Measurements from ENCODE around the gene KLHL5. TPM values are rescaled to one million over a fixed set of nuclear protein-coding genes. Genes with fewer than 3 reads are reported as not detected.
A peak's percentile ranks its signal among the peaks of the same experiment; 100 is the strongest.

KLHL5 gene
- total and polyA plus RNA-seq, 12 donors: 4.2 to 22.7 (median 11.3) TPM

DNA sequence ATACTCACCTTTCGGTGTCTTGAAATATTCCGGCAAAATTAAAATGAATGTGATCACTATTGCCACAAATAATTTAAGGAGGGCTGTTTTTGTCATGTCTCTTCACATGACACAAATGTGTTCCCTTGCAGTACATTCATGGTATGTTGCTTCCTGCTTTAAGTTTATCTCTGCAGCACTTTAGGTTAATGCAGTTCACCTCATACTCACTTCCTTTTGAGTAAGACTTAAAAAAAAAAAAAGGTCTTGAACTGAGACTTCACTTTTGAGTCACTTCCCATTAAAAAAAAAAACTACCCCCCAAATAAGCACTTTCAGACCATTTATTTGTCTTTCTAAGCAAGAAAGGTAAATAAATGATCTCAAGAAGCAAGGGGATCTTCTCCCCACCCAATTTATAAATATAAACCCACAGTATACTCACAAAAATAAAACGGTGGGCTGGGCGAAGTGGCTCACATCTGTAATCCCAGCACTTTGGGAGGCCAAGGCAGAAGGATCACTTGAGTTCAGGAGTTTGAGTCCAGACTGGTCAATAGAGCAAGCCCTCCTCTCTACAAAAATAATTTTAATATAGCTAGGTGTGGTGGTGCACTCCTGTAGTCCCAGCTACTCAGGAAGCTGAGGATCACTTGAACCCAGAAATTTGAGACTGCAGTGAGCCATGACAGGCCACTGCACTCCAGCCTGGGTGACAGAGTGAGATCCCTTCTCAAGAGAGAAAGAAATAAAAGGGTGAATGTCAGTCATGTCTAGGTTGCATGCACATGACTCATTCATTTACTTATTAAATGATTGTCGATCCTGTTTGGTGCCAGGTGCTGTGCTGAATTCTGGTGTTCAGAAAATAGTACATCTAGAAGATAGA is 29.6 kb upstream of the KLHL5 start, which contains the start of gene TMEM156:
TSS of gene TMEM156 (minus strand) at position 192 of the 868 bp plus-strand sequence. CDS start at position 96, 96 bp downstream.
- Histone ChIP-seq H3K27me3 (no peaks in the 10 kb centered on the region), H3K36me3 (no peaks in the 10 kb centered on the region), H3K9me3 (no peaks in the 10 kb centered on the region), H3K4me3 (peak within 1 kb of the TSS in 1 of 10 donors; percentile 46), H3K27ac (peak within 1 kb of the TSS in 1 of 10 donors; percentile 77), H3K4me1 (peaks cover 0 to 29% (median 0%) of the 10 kb centered on the region in 9 donors)
- DNase-seq (no peak), ATAC-seq (no peak)
- TF ChIP-seq, protein P1, sequence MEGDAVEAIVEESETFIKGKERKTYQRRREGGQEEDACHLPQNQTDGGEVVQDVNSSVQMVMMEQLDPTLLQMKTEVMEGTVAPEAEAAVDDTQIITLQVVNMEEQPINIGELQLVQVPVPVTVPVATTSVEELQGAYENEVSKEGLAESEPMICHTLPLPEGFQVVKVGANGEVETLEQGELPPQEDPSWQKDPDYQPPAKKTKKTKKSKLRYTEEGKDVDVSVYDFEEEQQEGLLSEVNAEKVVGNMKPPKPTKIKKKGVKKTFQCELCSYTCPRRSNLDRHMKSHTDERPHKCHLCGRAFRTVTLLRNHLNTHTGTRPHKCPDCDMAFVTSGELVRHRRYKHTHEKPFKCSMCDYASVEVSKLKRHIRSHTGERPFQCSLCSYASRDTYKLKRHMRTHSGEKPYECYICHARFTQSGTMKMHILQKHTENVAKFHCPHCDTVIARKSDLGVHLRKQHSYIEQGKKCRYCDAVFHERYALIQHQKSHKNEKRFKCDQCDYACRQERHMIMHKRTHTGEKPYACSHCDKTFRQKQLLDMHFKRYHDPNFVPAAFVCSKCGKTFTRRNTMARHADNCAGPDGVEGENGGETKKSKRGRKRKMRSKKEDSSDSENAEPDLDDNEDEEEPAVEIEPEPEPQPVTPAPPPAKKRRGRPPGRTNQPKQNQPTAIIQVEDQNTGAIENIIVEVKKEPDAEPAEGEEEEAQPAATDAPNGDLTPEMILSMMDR (IDR thresholded peaks at IDR 0.05): no peak
- 83% methylated on average over 5 of the region's 5 CpGs for WGBS, 2 donors
- intact Hi-C loops (cut with DNase I): no loop called here

DNA sequence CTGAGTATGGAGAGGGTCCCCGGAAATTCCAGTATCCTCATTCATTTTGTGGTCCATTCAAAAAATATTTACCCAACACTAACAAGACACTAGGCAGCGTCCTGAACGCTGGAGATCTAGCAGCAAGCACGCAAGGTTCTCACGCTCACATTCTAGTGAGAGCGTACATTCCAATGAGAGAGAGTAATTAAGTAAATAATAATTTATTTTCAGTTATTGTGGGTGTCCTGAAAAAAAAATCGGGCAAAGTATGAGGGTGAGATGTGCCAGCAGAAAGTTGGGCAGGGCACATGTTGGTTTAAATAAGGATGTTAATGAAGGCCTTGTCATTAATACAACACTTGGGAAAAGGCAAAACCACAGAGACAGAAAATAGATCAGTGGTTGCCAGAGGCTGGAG is 25.9 kb upstream of the KLHL5 start:
- Histone ChIP-seq H3K4me3 (no peak overlapping the region), H3K36me3 (no peaks in the 10 kb centered on the region), H3K27ac (no peak overlapping the region), H3K4me1 (peaks cover 0 to 20% (median 0%) of the 10 kb centered on the region in 9 donors), H3K27me3 (no peaks in the 10 kb centered on the region), H3K9me3 (no peaks in the 10 kb centered on the region)
- ATAC-seq: no peak
- intact Hi-C loops (cut with DNase I): no loop called here
- TF ChIP-seq, protein P1 (IDR thresholded peaks at IDR 0.05): no peak
- 92% methylated on average over 7 of the region's 7 CpGs for WGBS, 2 donors
- DNase-seq: no peak

DNA sequence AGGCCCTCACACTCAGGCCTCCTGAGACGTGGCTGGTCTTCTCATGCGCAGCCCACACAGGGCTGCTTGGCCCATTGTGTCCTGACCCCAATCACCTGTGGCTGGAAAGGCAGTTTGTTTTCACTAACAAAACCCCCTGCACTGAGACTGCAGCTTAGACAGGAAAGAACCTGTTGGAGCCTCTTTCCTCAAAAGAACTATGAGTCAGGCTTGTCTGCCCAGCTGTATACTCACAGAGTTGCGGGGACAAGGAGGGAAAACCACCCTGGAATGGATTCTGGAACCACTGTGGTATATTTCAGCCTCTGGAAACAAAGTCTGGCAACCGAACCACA is 24.6 kb upstream of the KLHL5 start:
- intact Hi-C loops (cut with DNase I): no loop called here
- Histone ChIP-seq H3K27me3 (no peaks in the 10 kb centered on the region), H3K4me3 (no peak overlapping the region), H3K9me3 (no peaks in the 10 kb centered on the region), H3K4me1 (peaks cover 0 to 14% (median 4%) of the 10 kb centered on the region in 9 donors), H3K36me3 (no peaks in the 10 kb centered on the region), H3K27ac (no peak overlapping the region)
- TF ChIP-seq, protein P1 (IDR thresholded peaks at IDR 0.05): no peak
- DNase-seq (no peak), ATAC-seq (no peak)
- 79 to 86% methylated on average over 4 of the region's 4 CpGs for WGBS, 2 donors

DNA sequence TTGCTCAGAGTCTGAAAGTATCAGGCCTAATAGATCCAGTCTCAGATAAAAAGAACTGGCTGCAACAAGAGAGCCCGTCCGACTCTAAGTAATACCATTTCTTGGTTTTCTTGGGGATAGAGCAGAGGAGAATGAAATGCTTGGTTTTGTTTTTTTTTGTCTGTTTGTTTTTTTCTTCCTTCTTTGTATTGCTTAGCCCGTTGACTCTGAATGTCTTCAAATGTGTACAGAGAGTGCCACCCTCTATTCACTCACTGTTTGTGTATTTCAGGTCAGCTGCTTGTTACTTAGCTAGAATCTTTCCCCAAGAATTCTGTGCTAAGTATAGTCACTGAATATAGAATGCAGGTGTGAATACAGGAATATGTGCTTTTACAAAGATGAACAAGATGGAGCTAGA is 24.1 kb upstream of the KLHL5 start:
- no peak overlapping the region for H3K4me3 ChIP-seq
- H3K9me3 ChIP-seq: no peaks in the 10 kb centered on the region
- 80 to 81% methylated on average over 3 of the region's 3 CpGs for WGBS, 2 donors
- no peak overlapping the region for H3K27ac ChIP-seq
- DNase-seq (no peak), ATAC-seq (no peak)
- intact Hi-C loops (cut with DNase I): no loop called here
- peaks cover 0 to 14% (median 9%) of the 10 kb centered on the region in 9 donors for H3K4me1 ChIP-seq
- no peaks in the 10 kb centered on the region for H3K36me3 ChIP-seq
- H3K27me3 ChIP-seq: no peaks in the 10 kb centered on the region
- TF ChIP-seq, protein P1 (IDR thresholded peaks at IDR 0.05): no peak

All from heart right ventricle (tissue), 16 donors.